ENCODE data around the gene KNTC1. TPM values are rescaled to one million over a fixed set of nuclear protein-coding genes. Genes with fewer than 3 reads are reported as not detected.
"Not testable (repeated sequence)": the region's sequence is repeated elsewhere in the genome, so short reads cannot be mapped to it uniquely, and the experiment has no call there.

The KNTC1 gene
- total RNA-seq, 1 experiment from 2014 or later = 111 TPM

GRCh38 chr12:122483969-122484368 is 43.1 kb upstream of the KNTC1 start:
- ChIA-PET CTCF (interaction anchor here (0.6 to 0.7 kb wide), 2 partner anchors 13 to 52 kb away, joined by 3 to 7 read pairs; no protein-coding TSS in a partner anchor), POLR2A (ENCODE audit: low non-redundant PET) (no interaction called here)
- H3K36me3 ChIP-seq (ENCODE audit: insufficient read depth, low read length, poor library complexity, severe bottlenecking) = peaks cover 88% of the 10 kb centered on the region
- no peak for DNase-seq (ENCODE audit: low spot score)
- no peak overlapping the region for H3K27ac ChIP-seq (ENCODE audit: low read depth, low read length, poor library complexity, severe bottlenecking)
- H3K4me3 ChIP-seq (ENCODE audit: low read depth, low read length, poor library complexity, severe bottlenecking) = no peak overlapping the region
- H3K9me3 ChIP-seq (ENCODE audit: low read depth, low read length, poor library complexity, severe bottlenecking) = no peaks in the 10 kb centered on the region
- no peaks in the 10 kb centered on the region for H3K4me1 ChIP-seq (ENCODE audit: insufficient read depth, low read length, poor library complexity, severe bottlenecking)
- H3K27me3 ChIP-seq (replicated peaks; ENCODE audit: insufficient read depth, low read depth, low read length, poor library complexity) = no peaks in the 10 kb centered on the region
- intact Hi-C loops (cut with micrococcal nuclease; ENCODE audit: unreplicated experiment) = no loop called here
- TF ChIP-seq CTCF (conservative IDR thresholded peaks at IDR 0.05; ENCODE audit: low read depth, low read length) = no peak
- TF ChIP-seq EZH2 (IDR thresholded peaks at IDR 0.05; ENCODE audit: borderline replicate concordance, low read depth, low read length, poor library complexity, severe bottlenecking) = no peak
- BruUV-seq (replicated peaks) = no TSS peak

DNA sequence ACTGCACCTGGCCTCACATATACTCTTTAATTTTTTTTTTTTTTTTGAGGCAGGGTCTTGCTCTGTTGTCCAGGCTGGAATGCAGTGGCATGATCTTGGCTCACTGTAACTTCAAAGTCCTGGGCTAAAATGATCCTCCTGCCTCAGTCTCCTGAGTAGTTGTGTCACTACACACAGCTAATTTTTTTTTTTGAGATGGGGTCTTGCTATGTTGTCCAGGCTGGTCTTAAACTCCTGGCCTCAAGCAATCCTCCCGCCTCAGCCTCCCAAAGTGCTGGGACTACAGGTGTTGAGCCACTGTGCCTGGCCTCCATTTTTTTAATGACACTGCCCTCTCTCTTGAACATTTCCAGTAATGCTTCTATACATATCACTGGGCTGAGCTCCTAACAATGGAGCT is 42.7 kb upstream of the KNTC1 start:
- BruUV-seq (replicated peaks); H3K9me3 ChIP-seq (ENCODE audit: low read depth, low read length, poor library complexity, severe bottlenecking); H3K27me3 ChIP-seq (replicated peaks; ENCODE audit: insufficient read depth, low read depth, low read length, poor library complexity); H3K27ac ChIP-seq (ENCODE audit: low read depth, low read length, poor library complexity, severe bottlenecking); H3K4me1 ChIP-seq (ENCODE audit: insufficient read depth, low read length, poor library complexity, severe bottlenecking); H3K4me3 ChIP-seq (ENCODE audit: low read depth, low read length, poor library complexity, severe bottlenecking); DNase-seq (ENCODE audit: low spot score); intact Hi-C loops (cut with micrococcal nuclease; ENCODE audit: unreplicated experiment); POLR2A ChIA-PET (ENCODE audit: low non-redundant PET): not testable (repeated sequence)
- H3K36me3 ChIP-seq (ENCODE audit: insufficient read depth, low read length, poor library complexity, severe bottlenecking) = peaks cover 88% of the 10 kb centered on the region
- CTCF ChIA-PET = interaction anchor here (0.6 to 0.7 kb wide), 2 partner anchors 13 to 52 kb away, joined by 3 to 7 read pairs; no protein-coding TSS in a partner anchor

DNA sequence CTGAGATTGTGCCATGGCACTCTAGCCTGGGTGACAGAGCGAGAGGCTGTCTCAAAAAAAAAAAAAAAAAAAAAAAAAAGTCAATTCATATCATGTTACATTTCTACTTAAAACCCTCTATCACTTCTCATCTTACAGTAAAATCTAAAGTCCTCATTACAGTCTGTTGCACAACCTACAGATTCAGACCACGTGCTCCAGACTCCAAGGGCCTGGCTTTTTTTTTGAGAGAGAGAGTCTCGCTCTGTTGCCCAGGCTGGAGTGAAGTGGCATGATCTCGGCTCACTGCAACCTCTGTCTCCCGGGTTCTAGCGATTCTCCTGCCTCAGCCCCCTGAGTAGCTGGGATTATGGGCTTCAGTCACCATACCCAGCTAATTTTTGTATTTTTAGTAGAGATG is 40.7 kb upstream of the KNTC1 start:
- intact Hi-C loops (cut with micrococcal nuclease; ENCODE audit: unreplicated experiment) = not testable (repeated sequence)
- H3K27ac ChIP-seq (ENCODE audit: low read depth, low read length, poor library complexity, severe bottlenecking) = peak overlapping the region; percentile 45

GRCh38 chr12:122486805-122487426 is 40.1 kb upstream of the KNTC1 start:
- CTCF ChIA-PET = no interaction called here
- no peaks in the 10 kb centered on the region for H3K9me3 ChIP-seq (ENCODE audit: low read depth, low read length, poor library complexity, severe bottlenecking)
- intact Hi-C loops (cut with micrococcal nuclease; ENCODE audit: unreplicated experiment) = no loop called here
- H3K4me3 ChIP-seq (ENCODE audit: low read depth, low read length, poor library complexity, severe bottlenecking) = no peak overlapping the region
- H3K27me3 ChIP-seq (replicated peaks; ENCODE audit: insufficient read depth, low read depth, low read length, poor library complexity) = no peaks in the 10 kb centered on the region
- TF ChIP-seq CTCF (conservative IDR thresholded peaks at IDR 0.05; ENCODE audit: low read depth, low read length) = no peak
- TF ChIP-seq EZH2 (IDR thresholded peaks at IDR 0.05; ENCODE audit: borderline replicate concordance, low read depth, low read length, poor library complexity, severe bottlenecking) = no peak
- peaks cover 86% of the 10 kb centered on the region for H3K36me3 ChIP-seq (ENCODE audit: insufficient read depth, low read length, poor library complexity, severe bottlenecking)
- BruUV-seq (replicated peaks) = no TSS peak
- H3K4me1 ChIP-seq (ENCODE audit: insufficient read depth, low read length, poor library complexity, severe bottlenecking) = no peaks in the 10 kb centered on the region
- DNase-seq (ENCODE audit: low spot score) = no peak
- POLR2A ChIA-PET (ENCODE audit: low non-redundant PET) = no interaction called here
- H3K27ac ChIP-seq (ENCODE audit: low read depth, low read length, poor library complexity, severe bottlenecking) = peak overlapping the region; percentile 45

More for the DNA sequence above, 40.7 kb upstream of the KNTC1 start:
- DNase-seq (ENCODE audit: low spot score) = peak; percentile 67
- H3K27me3 ChIP-seq (replicated peaks; ENCODE audit: insufficient read depth, low read depth, low read length, poor library complexity); BruUV-seq (replicated peaks); H3K4me1 ChIP-seq (ENCODE audit: insufficient read depth, low read length, poor library complexity, severe bottlenecking); CTCF ChIA-PET; H3K9me3 ChIP-seq (ENCODE audit: low read depth, low read length, poor library complexity, severe bottlenecking); H3K4me3 ChIP-seq (ENCODE audit: low read depth, low read length, poor library complexity, severe bottlenecking): not testable (repeated sequence)
- POLR2A ChIA-PET (ENCODE audit: low non-redundant PET) = interaction anchor here (0.7 kb wide), 1 partner anchor 38 kb away, joined by 19 read pairs; no protein-coding TSS in a partner anchor
- H3K36me3 ChIP-seq (ENCODE audit: insufficient read depth, low read length, poor library complexity, severe bottlenecking) = peaks cover 88% of the 10 kb centered on the region

DNA sequence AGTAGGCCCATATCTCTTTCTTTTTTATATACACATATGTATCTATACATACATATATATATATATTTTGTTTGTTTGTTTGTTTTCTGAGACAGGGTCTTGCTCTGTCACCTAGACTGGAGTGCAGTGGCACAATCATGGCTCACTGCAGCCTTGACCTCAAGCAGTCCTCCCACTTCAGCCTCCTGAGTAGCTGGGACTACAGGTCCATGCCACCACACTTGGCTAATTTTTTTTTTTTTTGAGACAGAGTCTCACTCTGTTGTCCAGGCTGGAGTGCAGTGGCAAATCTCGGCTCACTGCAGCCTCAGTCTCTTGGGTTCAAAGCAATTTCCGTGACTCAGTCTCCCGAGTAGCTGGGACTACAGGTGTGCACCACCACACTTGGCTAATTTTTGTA is 39.2 kb upstream of the KNTC1 start:
- H3K27ac ChIP-seq (ENCODE audit: low read depth, low read length, poor library complexity, severe bottlenecking); DNase-seq (ENCODE audit: low spot score); H3K4me3 ChIP-seq (ENCODE audit: low read depth, low read length, poor library complexity, severe bottlenecking); BruUV-seq (replicated peaks); intact Hi-C loops (cut with micrococcal nuclease; ENCODE audit: unreplicated experiment); CTCF ChIA-PET; H3K4me1 ChIP-seq (ENCODE audit: insufficient read depth, low read length, poor library complexity, severe bottlenecking); H3K27me3 ChIP-seq (replicated peaks; ENCODE audit: insufficient read depth, low read depth, low read length, poor library complexity); H3K9me3 ChIP-seq (ENCODE audit: low read depth, low read length, poor library complexity, severe bottlenecking); POLR2A ChIA-PET (ENCODE audit: low non-redundant PET): not testable (repeated sequence)
- H3K36me3 ChIP-seq (ENCODE audit: insufficient read depth, low read length, poor library complexity, severe bottlenecking) = peaks cover 86% of the 10 kb centered on the region
